Esophagus muscularis mucosa (tissue), 4 donors: ENCODE results near the gene ZNF682. TPM values are rescaled to one million over a fixed set of nuclear protein-coding genes. Genes with fewer than 3 reads are reported as not detected.
"Not testable (repeated sequence)": the region's sequence is repeated elsewhere in the genome, so short reads cannot be mapped to it uniquely, and the experiment has no call there.

ENCODE experiments used
- DNase-seq: peaks from one replicate; pipeline ENCODE4 v3.0.0-alpha.2; 2017; ENCODE audit errors: extremely low spot score
- H3K27ac ChIP-seq, 4 donors: fragments of 200-600 bp; sonication (generic); replicated peaks in 1 of 4; 1 replicate in 3 of 4; 2 replicates in 1 of 4; pipeline ENCODE4 v1.5.1; 2016 to 2019; ENCODE audit warnings: mild to moderate bottlenecking in 1 of 4
- H3K27me3 ChIP-seq, 4 donors: fragments of 200-600 bp; sonication (generic); one replicate each; pipeline versions ENCODE4 v1.5.1 to v1.6.0; 2016 to 2019
- H3K36me3 ChIP-seq, 4 donors: fragments of 200-600 bp; sonication (generic); one replicate each; pipeline ENCODE4 v1.5.1; 2016 to 2019
- H3K4me1 ChIP-seq, 4 donors: fragments of 200-600 bp; sonication (generic); one replicate each; pipeline ENCODE4 v1.5.1; 2016 to 2019
- H3K4me3 ChIP-seq, 4 donors: fragments of 200-600 bp; sonication (generic); 1 replicate in 2 of 4; 2 replicates in 2 of 4; pipeline ENCODE4 v1.5.1; 2016 to 2019; ENCODE audit warnings: mild to moderate bottlenecking in 4 of 4, moderate library complexity in 1 of 4
- H3K9me3 ChIP-seq, 4 donors: fragments of 200-600 bp; sonication (generic); 1 replicate in 3 of 4; 2 replicates in 1 of 4; pipeline ENCODE4 v1.5.1; 2016 to 2019
- CTCF ChIP-seq, 3 experiments: fragments of 200-600 bp in 2 of 3; fragments of 450-650 bp in 1 of 3; sonication (generic) in 2 of 3; IDR thresholded peaks; one replicate each; pipeline ENCODE4 v1.5.1; 2017 to 2019; ENCODE audit warnings: antibody characterized with exemption in 3 of 3, mild to moderate bottlenecking in 2 of 3, moderate library complexity in 1 of 3
- EP300 ChIP-seq: sonication (generic); formaldehyde crosslinking; IDR thresholded peaks from one replicate; pipeline ENCODE4 v1.6.1; 2017; ENCODE audit warnings: antibody characterized with exemption
- POLR2A ChIP-seq: fragments of 450-650 bp; IDR thresholded peaks from one replicate; pipeline ENCODE4 v1.6.1; 2017; ENCODE audit warnings: antibody characterized with exemption, moderate library complexity, mild to moderate bottlenecking, low read depth
- POLR2AphosphoS5 ChIP-seq, 2 donors: sonication (generic); formaldehyde crosslinking; IDR thresholded peaks; one replicate each; pipeline ENCODE4 v1.6.1; 2017; ENCODE audit warnings: antibody characterized with exemption in 2 of 2
- WGBS: methylation state at CpG from one replicate; pipeline ENCODE4 v1.1.5; 2018; 5-methylcytosine and 5-hydroxymethylcytosine counted together
- intact Hi-C: fragments of 100-400 bp; cut with DNase I; formaldehyde crosslinking; loops from one replicate; pipeline ENCODE4 v1.15.1; 2023
- total RNA-seq, 4 donors: library from RNA; depleted of rRNA; stranded (reverse); fragments of >200 nt; gene quantifications; one replicate each; pipeline versions ENCODE4 v1.1.0 to v1.2.1, GENCODE V29; 2016

ZNF682 gene
- total RNA-seq, 4 donors from 2014 or later: 1.4 to 3.7 (median 2.5) TPM

GRCh38 chr19:20066861-20067260 lies 27.6 kb upstream of the ZNF682 start:
- WGBS: 62% methylated on average over 3 of the region's 3 CpGs
- H3K36me3 ChIP-seq: no peaks in the 10 kb centered on the region
- TF ChIP-seq POLR2AphosphoS5 (IDR thresholded peaks at IDR 0.05): no peak
- no peak for TF ChIP-seq EP300
- no peak for TF ChIP-seq CTCF (IDR thresholded peaks at IDR 0.05)
- no peak for TF ChIP-seq POLR2A
- no peak overlapping the region for H3K27ac ChIP-seq
- no peaks in the 10 kb centered on the region for H3K4me1 ChIP-seq
- H3K9me3 ChIP-seq: no peaks in the 10 kb centered on the region
- intact Hi-C loops: no loop called here
- no peak for DNase-seq
- peaks cover 0 to 27% (median 0%) of the 10 kb centered on the region in 4 donors for H3K27me3 ChIP-seq
- H3K4me3 ChIP-seq: no peak overlapping the region

- TF ChIP-seq POLR2A (no peak), POLR2AphosphoS5 (IDR thresholded peaks at IDR 0.05) (no peak), CTCF (IDR thresholded peaks at IDR 0.05) (no peak), EP300 (no peak)
- intact Hi-C loops: no loop called here
- no peak for DNase-seq
- no peak overlapping the region for H3K4me3 ChIP-seq
- H3K36me3 ChIP-seq: no peaks in the 10 kb centered on the region
- no peaks in the 10 kb centered on the region for H3K4me1 ChIP-seq
- WGBS: 83% methylated on average over 1 of the region's 1 CpG
- H3K27ac ChIP-seq: no peak overlapping the region
- no peaks in the 10 kb centered on the region for H3K9me3 ChIP-seq
- H3K27me3 ChIP-seq: no peaks in the 10 kb centered on the region
These were observed 21.0 kb upstream of the ZNF682 start for GRCh38 chr19:20060282-20060681.

GRCh38 chr19:20058738-20059137 lies 19.4 kb upstream of the ZNF682 start:
- H3K4me1 ChIP-seq, H3K27me3 ChIP-seq, H3K4me3 ChIP-seq, H3K27ac ChIP-seq, H3K36me3 ChIP-seq, DNase-seq, H3K9me3 ChIP-seq, intact Hi-C loops: not testable (repeated sequence)

GRCh38 chr19:20051841-20052768 lies 12.8 kb upstream of the ZNF682 start:
- WGBS: 2% methylated on average over 29 of the region's 43 CpGs
- Histone ChIP-seq H3K9me3 (no peaks in the 10 kb centered on the region), H3K27me3 (no peaks in the 10 kb centered on the region), H3K4me3 (peak overlapping the region; percentile 64 to 85 (median 75)), H3K4me1 (peaks cover 8 to 12% (median 12%) of the 10 kb centered on the region in 4 donors), H3K27ac (peak overlapping the region; percentile 76 to 82 (median 80)), H3K36me3 (no peaks in the 10 kb centered on the region)
- peak; percentile 83 to 84 for TF ChIP-seq POLR2AphosphoS5 (IDR thresholded peaks at IDR 0.05)
- TF ChIP-seq EP300: no peak
- no peak for TF ChIP-seq POLR2A
- peak in 1 of 3 experiments; percentile 12 for TF ChIP-seq CTCF (IDR thresholded peaks at IDR 0.05)
- intact Hi-C loops: no loop called here
- DNase-seq: peak; percentile 96

- H3K9me3 ChIP-seq, H3K4me3 ChIP-seq, H3K27ac ChIP-seq, H3K4me1 ChIP-seq, H3K36me3 ChIP-seq, intact Hi-C loops, DNase-seq: not testable (repeated sequence)
- H3K27me3 ChIP-seq: peaks cover 0 to 15% (median 0%) of the 10 kb centered on the region in 4 donors
- WGBS: 68% methylated on average over 5 of the region's 5 CpGs
These were observed 6.4 kb upstream of the ZNF682 start for GRCh38 chr19:20045742-20046141.
